ENCODE data around the gene CLCF1.

DNA sequence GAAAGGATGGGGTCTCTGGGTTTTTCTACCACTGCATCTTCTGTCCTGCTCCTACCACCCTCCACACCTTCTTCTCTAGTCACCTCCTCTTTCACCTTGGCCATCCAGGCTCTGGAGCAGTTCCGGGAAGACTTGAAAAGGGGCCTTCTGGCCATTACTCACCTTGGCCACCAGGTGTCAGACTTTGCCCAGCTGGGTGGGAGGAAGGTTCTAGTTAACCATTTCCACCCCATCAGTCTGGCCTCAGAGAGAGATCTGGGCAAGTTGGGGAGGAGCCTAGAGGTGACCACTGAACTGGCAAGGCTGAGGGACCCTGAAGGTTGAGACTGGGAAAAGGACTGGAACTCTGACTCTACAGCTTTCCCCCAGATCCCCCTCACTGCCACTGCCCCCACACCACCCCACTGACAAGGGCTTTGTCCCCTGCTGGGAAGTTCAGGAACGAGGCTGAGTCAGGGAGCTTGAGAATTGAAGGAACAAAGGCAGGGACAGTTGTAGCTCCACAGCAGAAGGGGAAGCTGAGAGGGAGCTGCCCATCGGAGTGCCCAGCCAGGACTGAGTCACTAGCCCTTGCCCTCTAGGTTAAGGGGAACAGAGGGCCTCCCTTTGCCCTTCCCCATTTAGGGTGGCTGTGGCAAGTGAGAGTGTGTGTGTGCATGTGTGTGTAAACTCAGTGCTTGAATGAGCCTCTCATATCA, 16.4 kb downstream of the CLCF1 start:
- TF ChIP-seq, protein P1, sequence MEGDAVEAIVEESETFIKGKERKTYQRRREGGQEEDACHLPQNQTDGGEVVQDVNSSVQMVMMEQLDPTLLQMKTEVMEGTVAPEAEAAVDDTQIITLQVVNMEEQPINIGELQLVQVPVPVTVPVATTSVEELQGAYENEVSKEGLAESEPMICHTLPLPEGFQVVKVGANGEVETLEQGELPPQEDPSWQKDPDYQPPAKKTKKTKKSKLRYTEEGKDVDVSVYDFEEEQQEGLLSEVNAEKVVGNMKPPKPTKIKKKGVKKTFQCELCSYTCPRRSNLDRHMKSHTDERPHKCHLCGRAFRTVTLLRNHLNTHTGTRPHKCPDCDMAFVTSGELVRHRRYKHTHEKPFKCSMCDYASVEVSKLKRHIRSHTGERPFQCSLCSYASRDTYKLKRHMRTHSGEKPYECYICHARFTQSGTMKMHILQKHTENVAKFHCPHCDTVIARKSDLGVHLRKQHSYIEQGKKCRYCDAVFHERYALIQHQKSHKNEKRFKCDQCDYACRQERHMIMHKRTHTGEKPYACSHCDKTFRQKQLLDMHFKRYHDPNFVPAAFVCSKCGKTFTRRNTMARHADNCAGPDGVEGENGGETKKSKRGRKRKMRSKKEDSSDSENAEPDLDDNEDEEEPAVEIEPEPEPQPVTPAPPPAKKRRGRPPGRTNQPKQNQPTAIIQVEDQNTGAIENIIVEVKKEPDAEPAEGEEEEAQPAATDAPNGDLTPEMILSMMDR (IDR thresholded peaks at IDR 0.05) = peak; percentile 88 to 95 (median 93)
- TF ChIP-seq POLR2A (IDR thresholded peaks at IDR 0.05) (no peak), EP300 (IDR thresholded peaks at IDR 0.05) (no peak)
